Lower leg skin (tissue), 4 donors: ENCODE data around the gene TCERG1L. TPM values are rescaled to one million over a fixed set of nuclear protein-coding genes. Genes with fewer than 3 reads are reported as not detected.

ENCODE experiments used
- DNase-seq, 2 donors: peaks; one replicate each; pipeline ENCODE4 v3.0.0-alpha.2; 2019; ENCODE audit warnings: low spot score in 2 of 2
- H3K4me3 ChIP-seq: fragments of 200-600 bp; sonication (generic); 2 replicates; pipeline ENCODE4 v1.5.1; 2017; ENCODE audit warnings: mild to moderate bottlenecking, low read depth; ENCODE audit not compliant: poor library complexity, severe bottlenecking
- POLR2A ChIP-seq, 2 donors: fragments of 450-650 bp; IDR thresholded peaks; one replicate each; pipeline ENCODE4 v1.6.1; 2016 to 2017; ENCODE audit warnings: antibody characterized with exemption in 2 of 2, mild to moderate bottlenecking in 1 of 2, moderate library complexity in 1 of 2
- WGBS, 2 donors: methylation state at CpG; one replicate each; pipeline ENCODE4 v1.1.5; 2018; 5-methylcytosine and 5-hydroxymethylcytosine counted together
- intact Hi-C: fragments of 100-400 bp; cut with DNase I; formaldehyde crosslinking; loops from one replicate; pipeline ENCODE4 v1.15.0; 2023; ENCODE audit warnings: low total_unique reads
- total RNA-seq, 4 donors: library from RNA; depleted of rRNA; stranded (reverse); fragments of >200 nt; gene quantifications; one replicate each; pipeline ENCODE4 v1.1.0, GENCODE V29; 2016
- TF ChIP-seq, protein P1 (sequence below), 3 donors: fragments of 450-650 bp; IDR thresholded peaks; one replicate each; pipeline ENCODE4 v1.5.1; 2016; ENCODE audit warnings: antibody characterized with exemption in 3 of 3, mild to moderate bottlenecking in 3 of 3, moderate library complexity in 2 of 3

Gene TCERG1L
- total RNA-seq, 4 donors from 2014 or later, result 0.57 to 1.1 (median 0.90) TPM

DNA sequence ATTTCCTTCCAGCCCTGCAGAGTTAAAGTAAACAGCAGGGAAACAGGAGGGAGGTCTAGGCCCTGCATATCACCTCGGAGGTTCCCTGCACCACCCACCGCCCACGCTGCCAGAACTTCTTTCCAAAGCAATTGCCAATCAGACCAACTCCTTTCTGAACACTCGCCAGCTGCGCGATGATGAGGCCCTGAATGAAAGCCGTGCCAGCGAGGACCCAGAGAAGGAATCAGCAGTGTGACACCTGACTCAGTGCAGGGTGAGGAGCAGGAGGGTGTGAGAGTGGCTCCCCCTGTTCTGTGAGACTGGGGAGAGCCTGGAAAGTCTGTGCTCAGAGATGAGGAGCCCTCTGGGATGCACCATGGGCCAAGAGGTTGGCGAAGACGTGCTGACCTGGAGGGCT is 3.3 kb upstream of the TCERG1L start:
- 47 to 56% methylated on average over 10 of the region's 10 CpGs for WGBS, 2 donors
- intact Hi-C loops, result no loop called here
- no peak for TF ChIP-seq POLR2A (IDR thresholded peaks at IDR 0.05)
- TF ChIP-seq, protein P1, sequence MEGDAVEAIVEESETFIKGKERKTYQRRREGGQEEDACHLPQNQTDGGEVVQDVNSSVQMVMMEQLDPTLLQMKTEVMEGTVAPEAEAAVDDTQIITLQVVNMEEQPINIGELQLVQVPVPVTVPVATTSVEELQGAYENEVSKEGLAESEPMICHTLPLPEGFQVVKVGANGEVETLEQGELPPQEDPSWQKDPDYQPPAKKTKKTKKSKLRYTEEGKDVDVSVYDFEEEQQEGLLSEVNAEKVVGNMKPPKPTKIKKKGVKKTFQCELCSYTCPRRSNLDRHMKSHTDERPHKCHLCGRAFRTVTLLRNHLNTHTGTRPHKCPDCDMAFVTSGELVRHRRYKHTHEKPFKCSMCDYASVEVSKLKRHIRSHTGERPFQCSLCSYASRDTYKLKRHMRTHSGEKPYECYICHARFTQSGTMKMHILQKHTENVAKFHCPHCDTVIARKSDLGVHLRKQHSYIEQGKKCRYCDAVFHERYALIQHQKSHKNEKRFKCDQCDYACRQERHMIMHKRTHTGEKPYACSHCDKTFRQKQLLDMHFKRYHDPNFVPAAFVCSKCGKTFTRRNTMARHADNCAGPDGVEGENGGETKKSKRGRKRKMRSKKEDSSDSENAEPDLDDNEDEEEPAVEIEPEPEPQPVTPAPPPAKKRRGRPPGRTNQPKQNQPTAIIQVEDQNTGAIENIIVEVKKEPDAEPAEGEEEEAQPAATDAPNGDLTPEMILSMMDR (IDR thresholded peaks at IDR 0.05), result no peak
- no peak for DNase-seq
- H3K4me3 ChIP-seq, result no peak overlapping the region

DNA sequence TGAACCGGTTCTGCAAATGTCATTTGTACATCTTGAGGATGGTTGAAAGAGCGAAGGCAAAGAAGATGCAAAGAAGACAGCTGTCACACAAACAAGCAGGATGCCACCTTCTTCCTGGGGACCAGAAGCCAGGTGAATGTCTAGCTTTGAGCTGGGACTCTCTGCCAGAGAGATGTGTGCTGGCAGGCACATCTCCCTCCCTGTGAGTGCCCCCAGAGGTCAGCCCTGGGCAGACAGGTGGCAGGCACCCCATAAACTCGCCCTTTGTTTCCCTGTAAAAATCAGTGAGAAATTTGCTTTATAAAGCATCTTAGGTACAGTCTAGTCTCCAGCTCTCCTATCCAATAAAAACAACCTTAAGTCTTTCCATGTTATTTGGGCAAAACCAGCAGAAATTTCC is 2.6 kb upstream of the TCERG1L start:
- no peak for TF ChIP-seq POLR2A (IDR thresholded peaks at IDR 0.05)
- TF ChIP-seq, protein P1 (IDR thresholded peaks at IDR 0.05), result no peak
- no peak for DNase-seq
- intact Hi-C loops, result no loop called here
- no peak overlapping the region for H3K4me3 ChIP-seq
- WGBS, 2 donors, result 82 to 89% methylated on average over 3 of the region's 3 CpGs

DNA sequence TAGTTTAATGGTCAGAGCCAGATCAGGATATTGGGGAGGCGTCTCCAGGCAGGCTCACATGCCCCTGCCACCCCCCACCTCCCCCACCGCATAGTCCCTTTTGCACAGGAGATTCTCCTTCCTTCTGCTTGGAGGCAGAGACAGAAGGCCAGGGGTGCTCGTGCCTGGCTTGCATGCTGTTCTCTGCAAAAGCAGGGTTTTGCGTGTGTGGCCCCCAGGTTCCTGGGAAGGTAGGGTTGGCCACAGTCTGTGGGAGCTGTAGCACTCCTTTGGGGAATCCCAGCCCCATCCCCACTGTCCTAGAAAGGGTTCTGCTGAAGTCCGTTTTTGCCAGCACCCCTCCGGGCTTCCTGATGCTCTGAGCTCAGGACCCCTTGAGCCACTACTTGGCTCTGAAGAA is 1.9 kb upstream of the TCERG1L start:
- DNase-seq, result no peak
- intact Hi-C loops, result no loop called here
- WGBS, 2 donors, result 76 to 79% methylated on average over 6 of the region's 6 CpGs

DNA sequence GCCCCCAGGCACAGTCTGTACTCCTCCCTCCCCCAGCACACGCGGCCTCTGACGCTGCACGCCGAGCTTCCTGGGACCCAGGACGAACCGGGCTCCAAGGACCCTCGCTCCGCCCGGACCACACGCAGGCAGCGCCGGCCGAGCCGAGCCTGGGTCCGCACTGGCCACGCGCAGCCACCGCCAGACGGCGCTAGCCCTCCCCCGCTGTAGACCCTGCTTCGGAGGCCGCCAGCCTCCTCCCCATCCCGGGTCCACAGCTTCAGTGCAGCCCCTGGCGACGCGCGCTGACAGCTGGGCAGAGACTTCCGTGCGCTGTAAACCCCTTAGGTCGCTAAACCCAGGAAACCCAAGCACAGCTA is 936 bp upstream of the TCERG1L start:
- intact Hi-C loops, result no loop called here
- TF ChIP-seq, protein P1 (IDR thresholded peaks at IDR 0.05), result no peak
- no peak for TF ChIP-seq POLR2A (IDR thresholded peaks at IDR 0.05)
- 0 to 18% methylated on average over 7 of the region's 32 CpGs for WGBS, 2 donors
- no peak for DNase-seq
- no peak overlapping the region for H3K4me3 ChIP-seq

More for the DNA sequence above, 1.9 kb upstream of the TCERG1L start:
- no peak overlapping the region for H3K4me3 ChIP-seq
- TF ChIP-seq, protein P1 (IDR thresholded peaks at IDR 0.05), result no peak
- TF ChIP-seq POLR2A (IDR thresholded peaks at IDR 0.05), result no peak

DNA sequence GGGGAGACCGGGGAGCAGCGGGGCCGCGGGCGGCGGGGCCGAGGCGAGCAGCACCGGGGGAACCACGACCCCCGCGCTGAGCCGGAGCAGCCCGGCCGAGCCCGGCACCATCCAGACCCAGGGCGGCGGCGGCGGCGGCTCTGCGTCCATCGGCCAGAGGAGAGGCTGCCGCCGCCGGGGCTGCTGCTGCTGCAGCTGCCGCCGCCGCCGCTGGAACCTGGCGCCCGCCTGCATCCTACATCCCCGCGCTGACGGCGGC is 190 bp downstream of the TCERG1L start:
- intact Hi-C loops, result no loop called here
- TF ChIP-seq, protein P1 (IDR thresholded peaks at IDR 0.05), result no peak
- TF ChIP-seq POLR2A (IDR thresholded peaks at IDR 0.05), result no peak
- no peak for DNase-seq
- no peak overlapping the region for H3K4me3 ChIP-seq
- WGBS, 2 donors, result 0% methylated on average over 3 of the region's 36 CpGs; no CpG with 5 or more reads in 1 of the 2 donors

DNA sequence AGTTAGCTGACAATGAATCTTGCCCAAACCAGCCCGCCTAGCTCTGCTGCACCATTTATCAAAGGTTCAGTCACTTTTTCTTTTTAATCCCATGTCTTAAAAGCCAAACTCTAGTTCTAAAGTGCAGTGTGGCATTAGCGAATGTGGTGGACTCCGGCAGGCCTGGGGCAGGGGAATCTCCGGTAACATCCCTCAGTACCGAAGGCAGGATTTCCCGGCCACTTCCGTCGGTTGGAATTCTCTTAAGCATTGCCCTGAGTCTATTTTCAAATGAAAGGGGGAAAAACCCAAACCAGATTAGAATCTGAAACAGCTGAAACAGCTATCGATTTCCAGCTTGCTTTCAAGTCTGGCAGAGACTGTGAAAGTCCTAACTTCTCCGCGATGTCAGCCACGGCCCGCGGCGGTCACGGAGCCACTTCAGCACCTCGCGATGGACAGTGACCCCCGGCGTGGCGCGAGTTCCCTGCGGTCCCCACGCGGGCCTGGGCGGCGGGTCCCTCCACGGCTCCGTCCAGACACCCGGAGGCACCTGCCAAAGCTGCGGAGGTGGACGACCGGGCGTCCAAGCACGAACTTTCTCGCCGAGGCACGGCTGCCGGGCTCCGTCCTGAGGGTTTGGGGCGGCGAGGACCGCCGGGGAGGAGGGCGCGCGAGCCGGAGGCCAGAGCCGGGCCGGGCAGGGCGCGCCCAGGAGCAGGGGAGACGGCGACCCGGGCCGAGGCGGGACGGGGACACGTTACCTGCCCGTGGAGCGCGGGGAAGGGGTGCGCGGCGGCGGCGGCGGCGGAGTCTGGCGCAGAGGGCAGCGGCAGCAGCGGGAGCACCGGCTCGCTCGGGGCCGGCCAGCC is 745 bp downstream of the TCERG1L start:
- no peak for DNase-seq
- H3K4me3 ChIP-seq, result no peak overlapping the region
- WGBS, 2 donors, result 2% methylated on average over 27 to 31 of the region's 76 CpGs
- intact Hi-C loops, result no loop called here
- TF ChIP-seq, protein P1 (IDR thresholded peaks at IDR 0.05), result no peak
- TF ChIP-seq POLR2A (IDR thresholded peaks at IDR 0.05), result no peak
